Left renal cortex interstitium (tissue), 4 donors: ENCODE results near the gene PGAP6. TPM values are rescaled to one million over a fixed set of nuclear protein-coding genes. Genes with fewer than 3 reads are reported as not detected.
"Not testable (repeated sequence)": the region's sequence is repeated elsewhere in the genome, so short reads cannot be mapped to it uniquely, and the experiment has no call there.

Source experiments
- DNase-seq, 4 donors: peaks; one replicate each; pipeline ENCODE4 v3.0.0-alpha.2; 2013; ENCODE audit warnings: low read depth in 4 of 4, low spot score in 2 of 4, missing footprints in 1 of 4
- polyA plus RNA-seq, 4 donors: library from polyadenylated mRNA; unstranded; fragments of 120-200 nt; gene quantifications; one replicate each; pipeline ENCODE4 v1.2.1, GENCODE V29; 2013; ENCODE audit not compliant: insufficient read length in 4 of 4

Gene PGAP6
- polyA plus RNA-seq, 4 donors: 64.1 to 72.1 (median 69.3) TPM

DNA sequence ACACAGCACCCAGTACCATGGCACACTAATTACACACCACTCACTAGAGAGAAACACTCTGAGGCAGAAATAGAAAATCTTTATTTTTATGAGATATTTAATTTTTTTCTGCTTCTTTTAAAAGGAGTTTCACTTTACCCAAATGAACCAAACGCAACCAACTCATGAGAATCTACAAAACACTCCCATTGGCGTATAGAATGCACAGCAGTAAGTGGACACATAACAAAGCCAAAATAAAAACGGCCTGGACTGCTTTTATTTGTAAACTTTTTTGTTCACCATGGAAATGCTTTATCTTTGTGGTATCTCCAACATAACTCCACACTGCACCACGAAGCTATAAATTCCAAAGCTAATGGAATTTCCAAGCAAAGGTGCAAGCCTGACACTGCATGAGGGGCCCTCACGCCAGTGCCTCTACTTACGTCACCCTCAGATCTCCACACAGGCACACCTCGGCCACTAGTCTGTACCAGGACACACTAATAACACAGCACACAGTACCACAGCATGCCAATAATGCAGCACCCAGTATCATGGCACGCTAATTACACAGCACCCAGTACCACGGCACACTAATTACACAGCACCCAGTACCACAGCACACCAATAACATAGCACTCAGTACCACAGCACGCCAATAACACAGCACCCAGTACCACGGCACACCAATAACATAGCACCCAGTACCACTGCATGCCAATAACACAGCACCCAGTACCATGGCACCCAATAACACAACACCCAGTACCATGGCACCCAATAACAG is 46.7 kb downstream of the PGAP6 start:
- not testable (repeated sequence) for DNase-seq

DNA sequence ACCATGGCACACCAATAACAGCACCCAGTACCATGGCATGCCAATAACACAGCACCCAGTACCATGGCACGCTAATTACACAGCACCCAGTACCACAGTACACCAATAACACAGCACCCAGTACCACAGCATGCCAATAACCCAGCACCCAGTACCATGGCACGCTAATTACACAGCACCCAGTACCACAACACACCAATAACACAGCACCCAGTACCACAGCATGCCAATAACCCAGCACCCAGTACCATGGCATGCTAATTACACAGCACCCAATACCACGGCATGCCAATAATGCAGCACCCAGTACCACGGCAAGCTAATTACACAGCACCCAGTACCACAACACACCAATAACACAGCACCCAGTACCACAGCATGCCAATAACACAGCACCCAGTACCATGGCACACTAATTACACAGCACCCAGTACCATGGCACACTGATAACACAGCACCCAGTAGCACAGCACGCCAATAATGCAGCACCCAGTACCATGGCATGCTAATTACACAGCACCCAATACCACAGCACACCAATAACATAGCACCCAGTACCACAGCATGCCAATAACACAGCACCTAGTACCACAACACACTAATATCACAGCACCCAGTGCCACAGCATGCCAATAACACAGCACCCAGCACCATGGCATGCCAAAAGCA is 47.5 kb downstream of the PGAP6 start:
- not testable (repeated sequence) for DNase-seq

DNA sequence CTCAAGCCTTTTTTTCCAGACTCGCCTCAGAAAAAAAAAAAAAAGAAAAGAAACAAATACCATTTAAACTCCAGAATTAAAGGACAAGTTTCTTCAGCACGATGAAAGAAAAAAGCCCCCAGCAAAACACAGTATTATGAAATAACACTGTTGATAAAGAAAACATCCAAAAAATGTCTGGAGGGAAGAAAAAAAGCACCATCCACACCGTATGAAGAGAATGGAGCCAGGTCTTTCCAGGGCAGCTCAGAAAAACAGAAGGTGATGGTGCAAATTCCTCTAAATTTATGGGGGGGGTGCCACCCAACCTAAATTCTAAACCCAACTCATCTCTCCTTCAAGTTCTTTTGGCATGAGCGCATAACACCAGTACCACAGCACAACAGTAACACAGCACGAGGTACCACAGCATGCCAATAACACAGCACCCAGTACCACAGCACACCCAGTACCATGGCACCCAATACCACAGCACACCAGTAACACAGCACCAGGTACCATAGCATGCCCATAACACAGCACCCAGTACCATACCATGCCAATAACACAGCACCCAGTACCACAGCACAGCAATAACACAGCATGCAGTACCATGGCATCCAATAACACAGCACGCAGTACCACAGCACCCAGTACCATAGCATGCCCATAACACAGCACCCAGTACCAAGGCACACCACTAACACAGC is 48.2 kb downstream of the PGAP6 start:
- no peak for DNase-seq

DNA sequence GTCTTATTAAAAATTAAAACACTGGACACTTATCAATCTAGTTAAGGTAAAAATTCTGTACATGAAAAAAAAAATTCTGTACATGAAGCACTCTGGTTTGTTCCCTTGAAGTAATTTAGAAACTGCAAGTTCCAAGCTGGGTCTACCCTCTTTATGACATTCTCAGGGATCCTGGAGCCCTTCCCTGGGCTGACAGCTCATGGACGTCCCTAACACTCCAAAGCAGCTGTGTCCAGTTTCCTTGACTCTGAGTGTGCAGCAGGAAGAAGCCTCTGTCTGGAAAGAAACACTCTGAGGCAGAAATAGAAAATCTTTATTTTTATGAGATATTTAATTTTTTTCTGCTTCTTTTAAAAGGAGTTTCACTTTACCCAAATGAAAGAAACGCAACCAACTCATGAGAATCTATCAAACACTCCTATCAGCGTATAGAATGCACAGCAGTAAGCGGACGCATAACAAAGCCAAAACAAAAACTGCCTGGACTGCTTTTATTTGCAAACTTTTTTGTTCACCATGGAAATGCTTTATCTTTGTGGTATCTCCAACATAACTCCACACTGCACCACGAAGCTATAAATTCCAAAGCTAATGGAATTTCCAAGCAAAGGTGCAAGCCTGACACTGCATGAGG is 50.5 kb downstream of the PGAP6 start:
- not testable (repeated sequence) for DNase-seq

DNA sequence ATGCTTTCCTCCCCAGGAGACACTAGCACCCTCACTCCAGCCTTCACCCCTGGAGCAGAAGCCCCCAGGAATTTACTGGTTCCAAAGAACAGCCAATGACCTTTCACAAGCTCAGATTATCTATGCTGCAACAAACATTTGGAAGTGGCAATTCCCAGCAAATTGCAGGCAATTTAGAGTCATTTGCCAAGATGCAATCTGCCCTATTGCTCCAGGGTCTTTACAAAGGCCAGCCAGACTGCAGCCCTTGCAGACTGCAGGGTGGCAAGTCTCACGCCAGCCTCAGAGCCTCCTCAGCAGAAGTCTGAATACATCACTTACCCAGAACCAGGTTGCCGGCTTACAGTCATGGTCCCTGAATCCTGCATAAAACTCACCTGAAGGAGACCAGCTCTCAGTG is 51.0 kb downstream of the PGAP6 start:
- DNase-seq: no peak

DNA sequence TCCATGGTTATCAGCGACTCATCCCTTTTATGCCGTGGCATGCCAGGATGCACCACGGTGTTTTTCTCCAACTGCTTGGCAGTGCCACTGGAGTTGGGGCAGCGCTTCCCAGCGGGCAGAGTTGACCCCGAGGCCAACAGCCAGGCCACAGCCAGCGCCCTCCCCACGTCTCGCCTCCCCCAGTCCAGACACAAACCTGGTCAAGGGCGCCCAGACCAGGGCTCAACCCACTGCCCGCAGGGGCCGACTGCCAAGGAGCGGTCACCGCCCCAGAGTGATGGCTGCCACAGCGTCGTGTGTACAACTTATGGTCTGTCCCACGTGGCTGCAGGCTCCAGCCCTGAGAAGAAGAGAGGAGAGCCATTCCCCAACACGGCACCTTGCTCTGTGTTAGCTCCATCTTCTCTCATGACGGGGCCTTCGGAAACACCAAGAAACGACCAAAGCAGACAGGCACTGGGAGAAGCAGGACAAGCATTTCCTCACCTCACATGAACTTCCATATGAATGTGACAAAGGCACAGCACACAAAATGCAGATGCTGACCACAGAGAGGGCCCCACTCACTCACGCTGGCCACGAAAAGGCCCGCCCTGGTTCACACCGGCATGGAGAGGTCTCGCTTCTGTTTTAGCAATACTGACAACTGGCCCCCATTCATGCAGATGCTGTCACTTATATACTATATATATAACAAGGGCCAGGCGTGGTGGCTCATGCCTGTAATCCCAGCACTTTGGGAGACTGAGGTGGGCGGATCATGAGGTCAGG is 56.2 kb downstream of the PGAP6 start:
- no peak for DNase-seq

DNA sequence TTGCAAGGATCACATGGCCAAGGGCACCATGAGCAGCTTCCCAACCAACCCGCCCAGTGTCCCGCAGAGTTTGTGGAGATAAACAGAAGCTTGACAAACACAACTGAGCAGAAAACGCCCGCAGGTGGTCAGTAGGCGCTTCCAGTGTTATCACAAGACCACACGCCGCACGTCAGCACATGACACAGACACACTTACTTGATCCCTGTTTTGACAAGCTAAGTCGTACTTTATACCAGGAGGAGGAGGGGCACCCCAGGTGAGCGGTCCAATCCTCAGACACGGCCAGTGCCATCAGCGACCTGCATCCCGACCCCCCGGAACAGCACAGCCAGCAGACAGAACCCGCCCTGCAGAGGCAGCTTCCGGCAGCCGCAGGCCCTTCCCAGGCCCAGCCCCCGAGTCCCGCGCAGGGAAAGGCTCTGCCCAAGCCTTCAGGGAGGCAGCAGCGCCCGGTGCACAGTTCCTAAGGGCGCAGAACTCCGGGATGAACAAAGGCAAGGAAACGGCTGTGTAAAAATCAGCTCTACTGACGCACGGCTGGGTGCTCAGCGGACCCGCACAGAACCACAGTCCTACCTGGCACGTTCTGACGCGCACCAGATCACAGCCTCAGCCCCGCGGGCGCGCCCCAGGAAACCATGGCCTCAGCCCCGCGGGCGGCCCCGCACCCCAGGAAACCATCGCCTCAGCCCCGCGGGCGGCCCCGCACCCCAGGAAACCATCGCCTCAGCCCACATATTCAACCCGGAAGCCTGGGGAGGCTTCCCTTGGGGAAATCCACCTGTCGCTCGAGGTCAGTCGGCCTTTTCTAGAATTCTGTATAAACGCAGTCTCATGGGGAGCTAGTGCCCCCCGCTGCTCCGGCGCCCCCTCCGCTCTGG is 57.1 kb downstream of the PGAP6 start:
- DNase-seq: no peak

DNA sequence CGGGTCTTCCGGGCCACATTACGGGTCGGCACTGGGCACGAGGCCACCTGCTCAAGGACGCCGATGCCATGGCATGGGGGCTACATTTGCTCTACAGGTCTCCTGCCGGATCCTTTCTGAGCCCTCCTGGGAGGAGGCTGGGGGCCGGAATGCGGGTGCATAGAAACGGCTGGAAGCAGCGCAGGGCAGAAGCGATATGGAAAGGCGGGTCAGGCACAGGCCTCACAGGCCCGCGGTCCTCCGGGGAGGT is 57.7 kb downstream of the PGAP6 start:
- no peak for DNase-seq

DNA sequence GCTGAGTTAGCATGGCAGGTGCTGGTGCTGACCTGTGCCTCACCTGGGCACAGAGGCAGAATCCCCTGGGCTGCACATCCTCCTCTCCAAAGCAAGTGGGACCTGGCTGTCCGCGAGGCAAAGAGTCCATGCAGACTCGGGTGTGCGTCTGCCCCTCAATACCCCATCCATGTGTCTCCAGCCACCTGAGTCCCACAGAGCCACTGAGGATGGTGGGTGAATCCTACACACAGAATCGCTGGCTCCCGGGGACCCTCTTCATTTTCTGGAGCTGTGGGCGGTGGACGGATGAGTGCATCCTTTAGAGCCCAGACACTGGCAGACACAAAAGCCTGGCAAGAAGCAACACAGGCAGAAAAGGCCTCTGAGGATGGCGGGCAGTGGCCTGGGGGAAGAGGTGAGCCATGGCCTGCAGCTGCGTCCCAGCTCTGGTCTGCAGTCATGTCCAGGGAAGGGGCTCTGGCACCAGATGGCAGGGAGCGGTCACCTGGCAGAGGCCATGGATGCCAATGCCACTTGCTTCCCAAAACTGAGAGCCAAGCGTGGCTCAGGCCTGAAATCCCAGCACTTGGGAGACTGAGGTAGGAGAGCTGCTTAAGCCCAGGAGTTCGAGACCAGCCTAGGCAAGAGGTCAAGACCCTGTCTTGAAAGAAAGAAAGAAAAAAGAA is 59.2 kb downstream of the PGAP6 start:
- DNase-seq: no peak

DNA sequence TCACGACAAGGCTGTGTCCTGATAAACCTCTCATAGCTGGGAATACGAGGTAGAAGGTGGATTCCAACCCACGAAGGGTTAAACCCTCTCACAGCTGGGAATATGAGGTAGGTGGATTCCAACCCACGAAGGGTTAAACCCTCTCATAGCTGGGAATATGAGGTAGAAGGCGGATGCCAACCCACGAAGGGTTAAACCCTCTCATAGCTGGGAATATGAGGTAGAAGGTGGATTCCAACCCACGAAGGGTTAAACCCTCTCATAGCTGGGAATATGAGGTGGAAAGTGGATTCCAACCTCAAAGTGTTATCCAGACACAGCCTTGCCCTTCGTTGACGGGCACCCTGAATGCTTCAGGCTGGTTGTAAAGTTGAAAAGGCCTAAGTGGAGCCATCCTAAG is 60.2 kb downstream of the PGAP6 start:
- no peak for DNase-seq

Other genes starting within 250 kb of the PGAP6 start
- 10 to 100 TPM; 23.4 to 38.1 (median 30.0) TPM for gene NPRL3, start 243.3 kb downstream of the PGAP6 start, polyA plus RNA-seq
- gene HBZ, start 229.3 kb downstream of the PGAP6 start, polyA plus RNA-seq: 1 to 10 TPM; 1.4 to 2.5 (median 2.0) TPM
- gene HBM, start 216.0 kb downstream of the PGAP6 start, polyA plus RNA-seq: 1 to 10 TPM; 1.8 to 7.0 (median 5.7) TPM
- 1,000 to 10,000 TPM in 3 of 4 donors, 100 to 1,000 TPM in 1; 776 to 1,213 (median 1,160) TPM for gene HBA2, start 209.1 kb downstream of the PGAP6 start, polyA plus RNA-seq
- gene HBA1, start 205.3 kb downstream of the PGAP6 start, polyA plus RNA-seq: 100 to 1,000 TPM; 481 to 856 (median 780) TPM
- 1 to 10 TPM in 2 of 4 donors, under 1 TPM in 2; 0.77 to 1.2 (median 0.91) TPM for gene HBQ1, start 201.5 kb downstream of the PGAP6 start, polyA plus RNA-seq
- gene LUC7L, start 152.5 kb downstream of the PGAP6 start, polyA plus RNA-seq: 100 to 1,000 TPM in 3 of 4 donors, 10 to 100 TPM in 1; 98.9 to 185 (median 135) TPM
- gene FAM234A, start 147.2 kb downstream of the PGAP6 start, polyA plus RNA-seq: 10 to 100 TPM; 63.7 to 91.2 (median 82.5) TPM
- gene RGS11, start 106.0 kb downstream of the PGAP6 start, polyA plus RNA-seq: 1 to 10 TPM in 3 of 4 donors, under 1 TPM in 1; 0.46 to 2.7 (median 1.8) TPM
- gene ARHGDIG, start 101.4 kb downstream of the PGAP6 start, polyA plus RNA-seq: 1 to 10 TPM; 2.0 to 6.0 (median 4.1) TPM
- 1 to 10 TPM in 2 of 4 donors, under 1 TPM in 2; 0.44 to 3.5 (median 1.7) TPM for gene PDIA2, start 98.8 kb downstream of the PGAP6 start, polyA plus RNA-seq
- 10 to 100 TPM; 16.4 to 26.7 (median 23.2) TPM for gene AXIN1, start 29.3 kb downstream of the PGAP6 start, polyA plus RNA-seq
- 10 to 100 TPM; 62.6 to 93.5 (median 80.6) TPM for gene MRPL28, start 11.4 kb downstream of the PGAP6 start, polyA plus RNA-seq
- gene NME4, start 15.2 kb upstream of the PGAP6 start, polyA plus RNA-seq: 100 to 1,000 TPM; 102 to 159 (median 136) TPM
- 10 to 100 TPM; 28.1 to 42.0 (median 31.9) TPM for gene DECR2, start 19.9 kb upstream of the PGAP6 start, polyA plus RNA-seq
- 100 to 1,000 TPM in 2 of 4 donors, 10 to 100 TPM in 2; 72.9 to 144 (median 109) TPM for gene RAB11FIP3, start 43.7 kb upstream of the PGAP6 start, polyA plus RNA-seq
- 10 to 100 TPM; 20.0 to 40.2 (median 32.6) TPM for gene CAPN15, start 145.7 kb upstream of the PGAP6 start, polyA plus RNA-seq
- 10 to 100 TPM in 3 of 4 donors, 1 to 10 TPM in 1; 8.2 to 20.3 (median 16.6) TPM for gene PRR35, start 178.4 kb upstream of the PGAP6 start, polyA plus RNA-seq
- 10 to 100 TPM in 1 of 4 donors, 1 to 10 TPM in 3; 7.3 to 13.7 (median 8.3) TPM for gene NHLRC4, start 185.0 kb upstream of the PGAP6 start, polyA plus RNA-seq
- gene PIGQ, start 188.0 kb upstream of the PGAP6 start, polyA plus RNA-seq: 10 to 100 TPM; 44.9 to 92.7 (median 76.9) TPM
- gene RAB40C, start 208.1 kb upstream of the PGAP6 start, polyA plus RNA-seq: 10 to 100 TPM; 15.4 to 32.2 (median 24.8) TPM
- 1 to 10 TPM in 3 of 4 donors, under 1 TPM in 1; 0.83 to 3.7 (median 2.3) TPM for gene WFIKKN1, start 249.0 kb upstream of the PGAP6 start, polyA plus RNA-seq